IgD-negative memory B cell (primary cell): ENCODE results near the gene PBOV1. TPM values are rescaled to one million over a fixed set of nuclear protein-coding genes. Genes with fewer than 3 reads are reported as not detected.
"Not testable (repeated sequence)": the region's sequence is repeated elsewhere in the genome, so short reads cannot be mapped to it uniquely, and the experiment has no call there.

ENCODE experiments used
- H3K27ac Mint-ChIP-seq, 3 donors: one replicate each; pipeline ENCODE4 v1.8.0; 2020 to 2022; ENCODE audit warnings: mild to moderate bottlenecking in 3 of 3, mixed read lengths in 3 of 3, moderate library complexity in 1 of 3
- H3K27me3 Mint-ChIP-seq: one replicate; pipeline ENCODE4 v1.8.0; 2021; ENCODE audit warnings: mixed read lengths
- H3K36me3 Mint-ChIP-seq: one replicate; pipeline ENCODE4 v1.8.0; 2020; ENCODE audit warnings: mild to moderate bottlenecking, mixed read lengths
- H3K4me1 Mint-ChIP-seq, 3 donors: one replicate each; pipeline ENCODE4 v1.8.0; 2020 to 2022; ENCODE audit warnings: mixed read lengths in 3 of 3, mild to moderate bottlenecking in 1 of 3
- H3K4me3 Mint-ChIP-seq, 4 donors: one replicate each; pipeline ENCODE4 v1.8.0; 2020 to 2022; ENCODE audit warnings: mild to moderate bottlenecking in 4 of 4, mixed read lengths in 4 of 4, moderate library complexity in 3 of 4
- H3K9me3 Mint-ChIP-seq, 3 donors: one replicate each; pipeline ENCODE4 v1.8.0; 2020 to 2021; ENCODE audit warnings: mixed read lengths in 3 of 3, mild to moderate bottlenecking in 1 of 3
- polyA plus RNA-seq: library from polyadenylated mRNA; unstranded; fragments of 300-500 nt; fragmentation: Illumina TruSeq; gene quantifications from one replicate; pipeline ENCODE4 v1.2.3, GENCODE V29; 2021

PBOV1 gene
- polyA plus RNA-seq, 1 donor from 2014 or later = not detected

- peaks cover 2 to 7% (median 4%) of the 10 kb centered on the region in 3 donors for H3K4me1 Mint-ChIP-seq
- peaks cover 12% of the 10 kb centered on the region for H3K27me3 Mint-ChIP-seq
- no peaks in the 10 kb centered on the region for H3K36me3 Mint-ChIP-seq
- no peaks in the 10 kb centered on the region for H3K9me3 Mint-ChIP-seq
- H3K4me3 Mint-ChIP-seq = no peak overlapping the region
- H3K27ac Mint-ChIP-seq = no peak overlapping the region
Observed at GRCh38 chr6:138229072-138229471, 10.8 kb upstream of the PBOV1 start.

GRCh38 chr6:138227316-138227781 lies 9.1 kb upstream of the PBOV1 start:
- peaks cover 16% of the 10 kb centered on the region for H3K27me3 Mint-ChIP-seq
- no peak overlapping the region for H3K4me3 Mint-ChIP-seq
- H3K4me1 Mint-ChIP-seq = peaks cover 2 to 7% (median 4%) of the 10 kb centered on the region in 3 donors
- H3K9me3 Mint-ChIP-seq = no peaks in the 10 kb centered on the region
- H3K27ac Mint-ChIP-seq = no peak overlapping the region
- H3K36me3 Mint-ChIP-seq = no peaks in the 10 kb centered on the region

GRCh38 chr6:138226700-138227315 lies 8.5 kb upstream of the PBOV1 start:
- H3K27ac Mint-ChIP-seq = no peak overlapping the region
- H3K27me3 Mint-ChIP-seq = peaks cover 17% of the 10 kb centered on the region
- H3K4me3 Mint-ChIP-seq = no peak overlapping the region
- H3K9me3 Mint-ChIP-seq = no peaks in the 10 kb centered on the region
- H3K4me1 Mint-ChIP-seq = peaks cover 2 to 4% (median 4%) of the 10 kb centered on the region in 3 donors
- no peaks in the 10 kb centered on the region for H3K36me3 Mint-ChIP-seq

GRCh38 chr6:138225953-138226352 lies 7.7 kb upstream of the PBOV1 start:
- no peaks in the 10 kb centered on the region for H3K9me3 Mint-ChIP-seq
- no peak overlapping the region for H3K4me3 Mint-ChIP-seq
- H3K27ac Mint-ChIP-seq = no peak overlapping the region
- H3K4me1 Mint-ChIP-seq = peaks cover 0 to 4% (median 2%) of the 10 kb centered on the region in 3 donors
- no peaks in the 10 kb centered on the region for H3K36me3 Mint-ChIP-seq
- peaks cover 16% of the 10 kb centered on the region for H3K27me3 Mint-ChIP-seq

GRCh38 chr6:138222901-138223546 lies 4.7 kb upstream of the PBOV1 start:
- peaks cover 0 to 4% (median 0%) of the 10 kb centered on the region in 3 donors for H3K4me1 Mint-ChIP-seq
- no peak overlapping the region for H3K27ac Mint-ChIP-seq
- peaks cover 1% of the 10 kb centered on the region for H3K36me3 Mint-ChIP-seq
- H3K9me3 Mint-ChIP-seq = no peaks in the 10 kb centered on the region
- peaks cover 21% of the 10 kb centered on the region for H3K27me3 Mint-ChIP-seq
- H3K4me3 Mint-ChIP-seq = no peak overlapping the region

- peaks cover 1% of the 10 kb centered on the region for H3K36me3 Mint-ChIP-seq
- no peaks in the 10 kb centered on the region for H3K4me1 Mint-ChIP-seq
- H3K4me3 Mint-ChIP-seq = no peak overlapping the region
- peaks cover 18% of the 10 kb centered on the region for H3K27me3 Mint-ChIP-seq
- no peaks in the 10 kb centered on the region for H3K9me3 Mint-ChIP-seq
- H3K27ac Mint-ChIP-seq = no peak overlapping the region
Observed at GRCh38 chr6:138219901-138220300, 1.6 kb upstream of the PBOV1 start.

GRCh38 chr6:138219398-138219797 lies 1.1 kb upstream of the PBOV1 start:
- Mint-ChIP-seq H3K4me3 (no peak overlapping the region), H3K27ac (no peak overlapping the region), H3K27me3 (peaks cover 18% of the 10 kb centered on the region), H3K9me3 (no peaks in the 10 kb centered on the region), H3K4me1 (no peaks in the 10 kb centered on the region), H3K36me3 (peaks cover 1% of the 10 kb centered on the region)

GRCh38 chr6:138215093-138215782 lies 3.1 kb downstream of the PBOV1 start:
- H3K9me3 Mint-ChIP-seq = no peaks in the 10 kb centered on the region
- H3K4me3 Mint-ChIP-seq = peak overlapping the region in 1 of 4 donors; percentile 9
- H3K27me3 Mint-ChIP-seq = peaks cover 9% of the 10 kb centered on the region
- H3K4me1 Mint-ChIP-seq = no peaks in the 10 kb centered on the region
- no peak overlapping the region for H3K27ac Mint-ChIP-seq
- H3K36me3 Mint-ChIP-seq = peaks cover 1% of the 10 kb centered on the region

- H3K27ac Mint-ChIP-seq, H3K4me1 Mint-ChIP-seq: not testable (repeated sequence)
Observed at GRCh38 chr6:138212530-138212929, 5.8 kb downstream of the PBOV1 start.

GRCh38 chr6:138211601-138212000 lies 6.7 kb downstream of the PBOV1 start:
- H3K4me3 Mint-ChIP-seq = no peak overlapping the region
- peaks cover 10% of the 10 kb centered on the region for H3K27me3 Mint-ChIP-seq
- H3K36me3 Mint-ChIP-seq = no peaks in the 10 kb centered on the region
- no peaks in the 10 kb centered on the region for H3K4me1 Mint-ChIP-seq
- no peaks in the 10 kb centered on the region for H3K9me3 Mint-ChIP-seq
- no peak overlapping the region for H3K27ac Mint-ChIP-seq

More at GRCh38 chr6:138212530-138212929, 5.8 kb downstream of the PBOV1 start:
- not testable (repeated sequence) for H3K4me3 Mint-ChIP-seq, H3K36me3 Mint-ChIP-seq, H3K9me3 Mint-ChIP-seq
- H3K27me3 Mint-ChIP-seq = peaks cover 10% of the 10 kb centered on the region

GRCh38 chr6:138211048-138211581 lies 7.2 kb downstream of the PBOV1 start:
- Mint-ChIP-seq H3K4me1 (no peaks in the 10 kb centered on the region), H3K9me3 (no peaks in the 10 kb centered on the region), H3K36me3 (no peaks in the 10 kb centered on the region), H3K27me3 (peaks cover 14% of the 10 kb centered on the region), H3K4me3 (no peak overlapping the region), H3K27ac (no peak overlapping the region)

GRCh38 chr6:138206862-138207261 lies 11.4 kb downstream of the PBOV1 start:
- Mint-ChIP-seq H3K9me3 (peaks cover 0 to 1% (median 0%) of the 10 kb centered on the region in 3 donors), H3K4me1 (no peaks in the 10 kb centered on the region), H3K27me3 (peaks cover 13% of the 10 kb centered on the region), H3K27ac (peak overlapping the region in 1 of 3 donors; percentile 5), H3K4me3 (no peak overlapping the region), H3K36me3 (no peaks in the 10 kb centered on the region)

GRCh38 chr6:138205437-138206094 lies 12.7 kb downstream of the PBOV1 start:
- Mint-ChIP-seq H3K9me3 (peaks cover 0 to 6% (median 4%) of the 10 kb centered on the region in 3 donors), H3K36me3 (no peaks in the 10 kb centered on the region), H3K27me3 (peaks cover 15% of the 10 kb centered on the region), H3K4me1 (no peaks in the 10 kb centered on the region), H3K4me3 (no peak overlapping the region), H3K27ac (no peak overlapping the region)

GRCh38 chr6:138204792-138205384 lies 13.4 kb downstream of the PBOV1 start:
- Mint-ChIP-seq H3K4me1 (no peaks in the 10 kb centered on the region), H3K27me3 (peaks cover 16% of the 10 kb centered on the region), H3K27ac (no peak overlapping the region), H3K4me3 (no peak overlapping the region), H3K36me3 (peaks cover 2% of the 10 kb centered on the region), H3K9me3 (peaks cover 0 to 6% (median 4%) of the 10 kb centered on the region in 3 donors)
